Measurements from ENCODE around the gene ITIH4.

DNA sequence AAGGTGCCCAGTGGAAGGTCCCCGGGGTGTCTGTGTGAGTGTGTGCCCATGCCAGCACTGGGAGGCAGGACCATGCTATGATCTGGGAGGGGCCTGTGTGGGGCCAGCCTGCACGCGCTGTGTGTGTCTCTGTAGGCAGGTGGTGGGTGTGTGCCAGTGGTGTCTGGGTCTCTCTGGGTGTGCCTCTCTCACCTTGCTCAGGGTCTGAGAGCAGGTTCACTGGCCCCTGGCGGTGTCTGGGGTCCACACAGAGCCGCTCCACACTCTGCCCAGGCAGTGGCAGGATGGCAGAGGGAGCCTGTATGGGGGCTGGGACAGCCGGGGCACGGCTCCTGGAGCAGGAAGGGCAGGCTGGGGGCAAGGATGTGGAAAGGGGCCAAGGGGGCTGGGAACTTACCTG is 12.6 kb downstream of the ITIH4 start:
- TF ChIP-seq IKZF1 (conservative IDR thresholded peaks at IDR 0.05) (no peak), SUZ12 (IDR thresholded peaks at IDR 0.05; ENCODE audit: unreplicated experiment) (no peak), EGR1 (IDR thresholded peaks at IDR 0.05; ENCODE audit: borderline replicate concordance in 1 of 2, low read depth in 2 of 2, low read length in 2 of 2) (no peak), EZH2 (IDR thresholded peaks at IDR 0.05; ENCODE audit: borderline replicate concordance, control insufficient read depth, low read depth, low read length) (no peak)

Measured in GM12878 (cell line).